MM.1S (cell line): ENCODE results near the gene ACOX3.

ENCODE experiments used
- EZH2 ChIP-seq: fragments of 300-600 bp; sonication (generic); optimal IDR thresholded peaks from 2 replicates; pipeline ENCODE3; 2017; ENCODE audit warnings: low read depth, mild to moderate bottlenecking, antibody characterized with exemption, low read length, mixed read lengths
- EZH2phosphoT487 ChIP-seq: fragments of 300-600 bp; sonication (generic); IDR thresholded peaks from 2 replicates; pipeline ENCODE4 v1.6.1; 2018; ENCODE audit warnings: antibody characterized with exemption, low read length
- TF ChIP-seq, protein P1 (sequence below): fragments of 300-600 bp; sonication (generic); IDR thresholded peaks from 2 replicates; pipeline ENCODE4 v1.5.1; 2016; ENCODE audit warnings: antibody characterized with exemption, low read length, mixed read lengths

- TF ChIP-seq EZH2 (no peak), EZH2phosphoT487 (no peak)
- TF ChIP-seq, protein P1, sequence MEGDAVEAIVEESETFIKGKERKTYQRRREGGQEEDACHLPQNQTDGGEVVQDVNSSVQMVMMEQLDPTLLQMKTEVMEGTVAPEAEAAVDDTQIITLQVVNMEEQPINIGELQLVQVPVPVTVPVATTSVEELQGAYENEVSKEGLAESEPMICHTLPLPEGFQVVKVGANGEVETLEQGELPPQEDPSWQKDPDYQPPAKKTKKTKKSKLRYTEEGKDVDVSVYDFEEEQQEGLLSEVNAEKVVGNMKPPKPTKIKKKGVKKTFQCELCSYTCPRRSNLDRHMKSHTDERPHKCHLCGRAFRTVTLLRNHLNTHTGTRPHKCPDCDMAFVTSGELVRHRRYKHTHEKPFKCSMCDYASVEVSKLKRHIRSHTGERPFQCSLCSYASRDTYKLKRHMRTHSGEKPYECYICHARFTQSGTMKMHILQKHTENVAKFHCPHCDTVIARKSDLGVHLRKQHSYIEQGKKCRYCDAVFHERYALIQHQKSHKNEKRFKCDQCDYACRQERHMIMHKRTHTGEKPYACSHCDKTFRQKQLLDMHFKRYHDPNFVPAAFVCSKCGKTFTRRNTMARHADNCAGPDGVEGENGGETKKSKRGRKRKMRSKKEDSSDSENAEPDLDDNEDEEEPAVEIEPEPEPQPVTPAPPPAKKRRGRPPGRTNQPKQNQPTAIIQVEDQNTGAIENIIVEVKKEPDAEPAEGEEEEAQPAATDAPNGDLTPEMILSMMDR = no peak
Measured at GRCh38 chr4:8334786-8335460, 105.6 kb downstream of the ACOX3 start.
